HTERT RPE-1 (cell line): ENCODE data around the gene QSOX2.

Experiments used
- in situ Hi-C: fragments of 300-500 bp; cut with MboI; formaldehyde crosslinking; loops from 4 replicates; pipeline ENCODE4 v1.14.3; 2020; ENCODE audit warnings: low sequenced_read_pairs

The QSOX2 gene, protein sequence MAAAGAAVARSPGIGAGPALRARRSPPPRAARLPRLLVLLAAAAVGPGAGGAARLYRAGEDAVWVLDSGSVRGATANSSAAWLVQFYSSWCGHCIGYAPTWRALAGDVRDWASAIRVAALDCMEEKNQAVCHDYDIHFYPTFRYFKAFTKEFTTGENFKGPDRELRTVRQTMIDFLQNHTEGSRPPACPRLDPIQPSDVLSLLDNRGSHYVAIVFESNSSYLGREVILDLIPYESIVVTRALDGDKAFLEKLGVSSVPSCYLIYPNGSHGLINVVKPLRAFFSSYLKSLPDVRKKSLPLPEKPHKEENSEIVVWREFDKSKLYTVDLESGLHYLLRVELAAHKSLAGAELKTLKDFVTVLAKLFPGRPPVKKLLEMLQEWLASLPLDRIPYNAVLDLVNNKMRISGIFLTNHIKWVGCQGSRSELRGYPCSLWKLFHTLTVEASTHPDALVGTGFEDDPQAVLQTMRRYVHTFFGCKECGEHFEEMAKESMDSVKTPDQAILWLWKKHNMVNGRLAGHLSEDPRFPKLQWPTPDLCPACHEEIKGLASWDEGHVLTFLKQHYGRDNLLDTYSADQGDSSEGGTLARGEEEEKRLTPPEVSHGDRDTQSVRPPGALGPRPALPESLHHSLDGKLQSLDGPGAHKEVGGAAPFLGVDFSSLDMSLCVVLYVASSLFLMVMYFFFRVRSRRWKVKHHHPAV

DNA sequence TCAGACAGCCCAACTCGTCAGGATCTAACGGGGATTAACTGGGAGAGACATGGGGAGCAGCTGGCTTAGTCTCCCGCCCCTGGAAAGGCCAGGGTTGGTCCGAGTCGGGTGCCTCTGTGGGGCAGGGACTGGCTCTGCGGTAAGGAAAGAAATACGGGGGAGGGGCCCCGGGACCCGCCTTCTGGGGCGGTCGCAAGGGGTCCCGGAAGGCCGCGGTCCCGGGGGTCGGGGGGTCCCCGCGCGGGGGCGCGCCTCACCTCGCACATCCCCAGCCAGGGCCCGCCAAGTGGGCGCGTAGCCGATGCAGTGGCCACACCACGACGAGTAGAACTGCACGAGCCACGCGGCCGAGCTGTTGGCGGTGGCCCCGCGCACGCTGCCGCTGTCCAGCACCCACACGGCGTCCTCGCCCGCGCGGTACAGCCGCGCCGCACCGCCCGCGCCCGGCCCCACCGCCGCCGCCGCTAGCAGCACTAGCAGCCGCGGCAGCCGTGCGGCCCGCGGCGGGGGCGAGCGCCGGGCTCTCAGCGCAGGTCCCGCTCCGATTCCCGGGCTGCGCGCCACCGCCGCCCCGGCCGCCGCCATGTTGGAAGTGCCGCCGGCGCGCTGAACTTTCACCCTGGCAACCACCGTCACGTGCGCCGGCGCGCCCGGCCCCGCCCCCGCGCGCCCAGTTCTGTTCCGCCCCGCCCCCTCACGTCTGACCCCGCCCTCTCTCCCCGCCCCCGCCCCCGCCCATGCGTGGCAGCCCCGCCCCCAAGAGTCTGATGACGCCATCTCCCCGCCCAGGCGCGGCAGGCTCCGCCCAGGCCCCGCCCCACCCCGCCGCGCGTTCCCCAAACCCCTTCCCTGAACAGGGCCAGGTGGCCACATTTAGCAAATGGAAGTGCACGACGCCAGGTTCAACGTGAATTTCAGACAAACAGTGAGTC, at the start of gene QSOX2:
Gene QSOX2 (minus strand): TSS at position 594 of the 932 bp plus-strand sequence. CDS start 9 bp downstream, at position 585.
- in situ Hi-C loops = no loop called here

DNA sequence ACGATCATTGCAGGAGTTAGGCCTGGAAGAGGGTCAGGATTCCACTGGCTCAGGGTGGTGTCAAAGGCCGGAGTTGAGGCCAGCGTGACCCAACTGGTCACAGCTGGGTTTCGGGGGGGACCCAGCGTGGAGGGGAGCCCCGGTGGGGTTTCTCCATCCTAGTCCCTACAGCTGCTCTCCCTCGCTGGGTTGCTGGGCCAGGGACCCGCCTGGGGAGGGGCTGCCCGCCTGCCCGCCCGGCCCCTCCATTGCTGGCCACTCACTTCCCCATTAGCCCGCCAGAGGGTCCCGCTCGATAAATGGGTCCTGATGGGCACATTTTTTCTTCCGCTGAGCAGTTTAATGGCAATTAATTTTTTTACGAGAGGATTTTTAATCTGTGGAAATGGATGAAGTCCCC, 49.4 kb upstream of the QSOX2 start:
- in situ Hi-C loops = no loop called here

GRCh38 chr9:136294437-136294836, 48.8 kb upstream of the QSOX2 start:
- in situ Hi-C loops = no loop called here

- in situ Hi-C loops = no loop called here
Observed at GRCh38 chr9:136293476-136294077, 48.0 kb upstream of the QSOX2 start.

DNA sequence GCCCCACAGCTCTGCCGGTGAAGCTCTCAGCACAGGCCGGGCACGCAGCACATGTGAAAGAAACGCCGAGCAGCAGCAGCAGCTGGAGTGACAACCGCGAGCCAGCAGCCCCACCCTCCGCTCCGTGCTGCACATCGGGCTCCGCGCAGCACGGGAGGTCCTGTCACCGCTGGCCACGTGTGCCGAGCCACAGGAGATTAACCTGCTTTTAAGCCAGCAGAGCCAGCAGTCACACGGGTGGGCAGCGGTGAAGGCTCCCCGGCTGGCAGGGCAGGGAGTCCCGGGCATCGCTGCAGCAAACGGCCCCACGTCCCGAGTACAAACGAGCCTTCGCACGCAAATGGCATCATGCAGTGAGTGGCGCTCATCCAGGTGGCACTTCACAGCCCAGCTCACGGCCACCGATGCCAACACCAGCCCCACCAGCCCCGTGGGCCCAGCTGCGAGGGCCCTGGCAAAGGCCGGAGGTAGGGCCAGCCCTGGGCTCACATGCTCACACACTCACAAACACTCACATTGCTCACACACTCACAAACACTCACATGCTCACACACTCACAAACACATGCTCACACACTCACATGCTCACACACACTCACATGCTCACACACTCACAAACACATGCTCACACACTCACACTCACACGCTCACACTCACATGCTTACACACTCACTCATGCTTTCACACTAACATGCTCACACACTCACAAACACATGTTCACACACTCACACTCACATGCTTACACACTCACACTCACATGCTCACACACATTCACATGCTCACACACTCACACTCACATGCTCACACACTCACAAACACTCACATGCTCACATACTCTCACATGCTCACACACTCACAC, 47.2 kb upstream of the QSOX2 start:
- in situ Hi-C loops = no loop called here

DNA sequence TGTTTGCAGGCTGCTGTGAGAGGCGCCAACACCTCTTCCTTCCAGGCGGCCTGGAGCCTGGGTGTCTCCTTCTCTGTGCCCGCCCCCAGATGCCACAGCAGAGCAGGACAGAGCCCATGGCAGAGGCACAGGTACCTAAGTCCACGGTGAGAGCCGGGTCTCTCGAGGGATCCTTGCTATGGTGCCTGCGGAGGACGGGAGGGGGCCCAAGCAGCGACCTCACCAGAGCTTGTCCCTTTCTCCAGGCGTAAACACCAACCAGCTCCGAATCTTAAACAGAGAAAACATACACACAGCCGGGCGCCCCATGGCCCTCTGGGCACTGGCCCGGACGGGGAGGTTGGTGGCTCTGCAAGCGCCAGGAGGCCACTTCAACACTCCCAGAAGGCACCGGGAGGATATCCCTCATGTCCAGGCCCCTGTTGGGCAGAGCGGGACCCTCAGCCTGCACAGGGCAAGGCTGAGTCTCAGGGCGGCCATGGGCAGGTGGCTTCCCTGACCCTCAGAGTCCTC, 46.5 kb upstream of the QSOX2 start:
- in situ Hi-C loops = no loop called here

DNA sequence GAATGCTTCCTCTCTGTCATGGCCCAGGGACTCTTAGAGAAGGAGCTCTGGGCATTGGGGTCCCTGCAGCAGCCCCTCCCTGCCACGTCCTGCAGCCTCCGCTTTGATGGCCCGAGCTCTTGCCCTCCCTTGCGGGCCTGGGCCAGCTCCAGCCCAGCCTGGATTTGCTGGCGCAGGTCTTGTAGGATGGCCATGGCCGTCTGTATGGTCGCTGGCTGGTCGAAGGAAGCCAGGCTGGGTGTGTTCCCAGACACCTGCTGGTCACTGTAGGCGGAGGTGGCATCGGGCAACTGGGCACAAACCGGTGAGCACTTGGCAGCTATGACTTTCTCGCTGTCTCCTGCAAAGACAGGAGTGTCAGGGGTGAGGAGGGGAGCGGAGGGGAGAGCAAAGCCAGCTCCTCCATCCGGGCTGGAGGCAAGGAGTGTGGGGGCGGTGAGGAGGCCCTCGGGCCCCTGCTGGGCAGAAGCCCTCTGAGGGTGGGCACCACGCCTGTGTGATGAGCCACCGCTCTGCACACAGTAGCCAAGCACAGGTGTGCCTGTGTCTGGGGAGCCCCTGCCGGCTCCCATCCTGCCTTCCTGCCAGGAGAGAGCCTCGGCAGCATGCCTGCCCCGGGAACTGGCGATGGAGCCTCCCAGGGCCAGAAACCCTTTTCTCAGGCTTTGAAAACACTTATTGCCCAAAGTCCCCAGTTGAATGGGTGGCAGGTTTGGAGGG, 45.9 kb upstream of the QSOX2 start:
- in situ Hi-C loops = no loop called here

DNA sequence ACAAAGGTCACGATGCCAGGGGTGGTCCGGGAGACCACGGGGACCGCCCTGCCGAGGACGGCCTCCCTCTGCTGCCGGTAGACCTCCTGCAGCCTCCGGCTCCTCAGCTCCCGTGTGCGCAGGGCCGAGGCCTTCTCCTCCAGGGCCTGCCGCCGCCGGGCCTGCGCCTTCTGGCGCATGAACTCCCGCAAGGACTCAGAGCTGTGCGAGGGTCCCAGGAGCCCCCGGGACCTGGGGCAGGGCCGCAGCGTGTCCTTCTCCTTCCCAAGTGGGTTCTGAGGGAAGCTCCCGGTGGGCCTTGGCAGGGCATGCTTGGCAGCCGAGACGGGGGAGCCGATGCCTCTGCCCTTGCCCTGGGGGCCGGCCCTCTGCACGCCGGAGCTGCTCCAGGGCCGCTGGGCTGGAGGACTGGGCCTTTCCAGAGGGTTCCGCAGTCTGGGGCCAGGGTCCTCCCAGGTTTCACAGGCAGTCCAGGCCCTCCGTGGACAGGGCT, 44.9 kb upstream of the QSOX2 start:
- in situ Hi-C loops = no loop called here

DNA sequence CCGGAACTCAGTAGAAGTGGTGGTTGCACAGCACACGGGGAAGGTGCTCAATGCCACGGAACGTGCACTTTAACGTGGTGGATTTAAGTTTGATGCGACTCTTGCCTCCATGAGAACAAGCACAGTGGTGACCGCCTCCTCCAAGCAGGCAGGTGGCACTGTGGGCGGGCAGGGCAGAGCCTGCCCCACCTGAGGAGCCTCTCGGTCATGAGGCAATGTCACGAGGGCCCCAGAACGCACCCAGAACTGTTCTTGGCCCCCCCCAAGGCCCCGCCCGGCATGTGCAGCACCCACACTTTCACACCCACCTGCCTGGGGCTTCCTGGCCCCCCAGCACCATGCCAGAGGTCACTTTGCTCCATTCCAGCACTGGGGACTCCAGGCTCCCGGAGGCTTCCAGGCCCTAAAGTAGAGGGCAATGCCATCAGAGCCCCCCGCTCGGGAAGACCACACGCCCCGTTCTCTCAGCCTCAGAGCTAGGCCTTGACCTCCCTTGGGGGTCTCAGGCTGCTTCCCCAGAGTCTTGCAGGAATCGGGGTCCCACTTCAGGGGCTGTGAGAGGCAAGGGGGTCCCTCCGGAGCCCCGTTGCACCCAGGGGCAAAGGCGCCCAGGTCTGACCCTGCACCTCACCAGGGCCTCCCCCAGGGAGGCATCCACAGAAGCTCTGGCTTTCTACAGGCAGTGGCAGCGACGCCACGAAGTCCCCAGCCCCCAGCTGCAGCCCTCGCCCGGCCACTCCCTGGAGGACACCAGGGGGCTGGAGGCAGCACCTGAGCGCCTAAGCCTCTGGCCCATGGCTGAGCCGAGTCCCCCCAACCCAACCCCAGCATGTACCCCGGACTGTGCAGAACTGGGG, 44.3 kb upstream of the QSOX2 start:
- in situ Hi-C loops = no loop called here

DNA sequence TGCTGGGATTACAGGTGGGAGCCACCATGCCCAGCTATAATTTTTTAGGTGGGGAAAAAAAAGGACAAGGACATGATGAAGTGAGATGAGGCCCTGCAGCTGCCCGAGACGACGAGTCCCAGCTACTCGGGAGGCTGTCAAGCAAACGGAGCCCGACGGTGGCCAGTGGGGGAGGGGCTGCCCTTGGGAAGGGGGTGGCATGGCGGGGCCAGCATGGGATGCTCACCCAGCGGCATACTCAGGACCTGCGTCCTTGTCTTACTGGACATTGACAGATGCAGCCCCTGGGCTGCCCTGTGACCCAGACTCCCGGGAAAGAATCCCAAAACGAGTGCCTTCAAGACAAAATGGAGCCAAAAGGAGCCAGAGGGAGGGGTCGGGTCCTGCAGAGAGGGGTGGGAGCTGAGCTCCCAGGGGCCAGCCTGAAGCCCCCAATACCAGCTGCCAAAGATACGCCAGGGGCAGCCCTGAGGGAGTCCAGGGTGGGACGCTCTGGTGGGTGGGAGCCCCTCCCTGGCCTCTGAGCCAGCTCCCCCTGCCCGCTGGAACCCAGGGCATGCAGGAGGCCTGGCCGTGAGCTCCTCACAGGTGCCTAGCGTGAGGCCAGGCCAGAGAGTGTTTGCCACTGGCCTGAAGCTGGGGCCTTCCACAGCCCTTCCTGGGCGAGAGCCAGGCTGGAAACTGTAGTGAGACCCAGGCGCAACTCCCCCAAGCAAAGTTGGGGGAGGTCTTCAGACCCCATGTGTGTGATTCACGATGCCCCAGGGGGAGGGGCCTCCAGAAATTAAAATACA, 42.5 kb upstream of the QSOX2 start:
- in situ Hi-C loops = no loop called here

DNA sequence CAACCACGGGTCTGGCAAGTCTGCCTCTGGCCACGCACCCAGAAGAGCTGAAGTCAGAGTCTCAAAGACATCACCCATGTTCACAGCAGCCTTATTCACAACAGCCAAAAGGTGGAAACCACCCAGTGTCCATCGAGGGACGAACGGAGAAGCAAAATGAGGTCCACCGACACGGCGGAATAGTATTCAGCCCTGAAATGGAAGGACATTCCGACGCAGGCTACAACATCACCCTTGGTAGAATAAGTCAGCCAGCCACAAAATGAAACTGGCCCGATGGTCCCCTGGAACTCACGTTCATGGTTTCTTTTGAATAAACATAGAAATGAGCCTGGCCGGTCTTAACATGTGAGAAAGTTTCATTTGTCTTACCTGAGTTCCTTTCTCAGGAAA, 41.4 kb upstream of the QSOX2 start:
- in situ Hi-C loops = no loop called here

GRCh38 chr9:136286359-136286986, 40.9 kb upstream of the QSOX2 start:
- in situ Hi-C loops = no loop called here

GRCh38 chr9:136285501-136286358, 40.1 kb upstream of the QSOX2 start:
- in situ Hi-C loops = no loop called here

GRCh38 chr9:136284951-136285350, 39.3 kb upstream of the QSOX2 start:
- in situ Hi-C loops = no loop called here

DNA sequence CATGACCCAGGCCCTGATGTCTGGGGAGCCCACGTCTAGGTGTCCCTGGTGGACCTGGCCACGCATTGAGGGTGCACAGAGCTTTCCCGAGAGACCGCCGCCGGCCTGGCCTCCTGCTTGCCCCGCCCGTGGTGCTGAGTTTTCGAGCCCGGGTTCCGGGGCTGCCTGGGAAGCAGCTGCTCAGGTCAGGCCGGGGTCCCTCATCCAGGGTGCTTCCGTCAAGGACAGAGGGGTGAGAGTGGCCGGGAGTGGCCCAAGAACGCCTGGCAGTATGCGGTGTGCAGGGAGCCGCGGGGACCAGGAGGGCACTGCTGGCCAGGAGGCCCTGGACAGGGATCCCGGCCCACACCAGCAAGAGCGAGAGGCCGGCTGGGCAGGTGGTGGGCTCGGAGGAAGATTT, 38.7 kb upstream of the QSOX2 start:
- in situ Hi-C loops = no loop called here
